Ramos (cell line): ENCODE measurements around the gene HDLBP.

Experiments used
- in situ Hi-C: fragments of 300-500 bp; cut with MboI; formaldehyde crosslinking; loops from one replicate; pipeline ENCODE4 v1.14.3; 2022; ENCODE audit warnings: low sequenced_read_pairs; ENCODE audit not compliant: unreplicated experiment

The HDLBP gene

GRCh38 chr2:241218131-241219029 is 97.1 kb downstream of the HDLBP start:
- in situ Hi-C loops: no loop called here

- in situ Hi-C loops: no loop called here
These were observed 98.0 kb downstream of the HDLBP start for GRCh38 chr2:241217320-241218031.

- in situ Hi-C loops: no loop called here
These were observed 99.2 kb downstream of the HDLBP start for GRCh38 chr2:241216211-241216761.

- in situ Hi-C loops: no loop called here
These were observed 100.1 kb downstream of the HDLBP start for GRCh38 chr2:241215421-241215820.

GRCh38 chr2:241214766-241215165 is 100.7 kb downstream of the HDLBP start:
- in situ Hi-C loops: no loop called here

GRCh38 chr2:241214209-241214608 is 101.3 kb downstream of the HDLBP start:
- in situ Hi-C loops: no loop called here

- in situ Hi-C loops: no loop called here
These were observed 101.9 kb downstream of the HDLBP start for GRCh38 chr2:241213567-241213966.

GRCh38 chr2:241213041-241213440 is 102.4 kb downstream of the HDLBP start:
- in situ Hi-C loops: no loop called here

GRCh38 chr2:241211276-241211675 is 104.2 kb downstream of the HDLBP start:
- in situ Hi-C loops: no loop called here

- in situ Hi-C loops: no loop called here
These were observed 106.2 kb downstream of the HDLBP start for GRCh38 chr2:241209271-241209670.

- in situ Hi-C loops: no loop called here
These were observed 107.4 kb downstream of the HDLBP start for GRCh38 chr2:241208058-241208457.

- in situ Hi-C loops: no loop called here
These were observed 107.8 kb downstream of the HDLBP start for GRCh38 chr2:241207641-241208040.

- in situ Hi-C loops: no loop called here
These were observed 108.3 kb downstream of the HDLBP start for GRCh38 chr2:241207151-241207550.

GRCh38 chr2:241205086-241205485 is 110.4 kb downstream of the HDLBP start:
- in situ Hi-C loops: no loop called here

- in situ Hi-C loops: no loop called here
These were observed 111.0 kb downstream of the HDLBP start for GRCh38 chr2:241204490-241204889.

GRCh38 chr2:241204010-241204384 is 111.5 kb downstream of the HDLBP start:
- in situ Hi-C loops: no loop called here

GRCh38 chr2:241203218-241204009 is 112.1 kb downstream of the HDLBP start:
- in situ Hi-C loops: no loop called here

GRCh38 chr2:241202681-241203080 is 112.8 kb downstream of the HDLBP start:
- in situ Hi-C loops: no loop called here

- in situ Hi-C loops: no loop called here
These were observed 113.2 kb downstream of the HDLBP start for GRCh38 chr2:241202268-241202585.

- in situ Hi-C loops: no loop called here
These were observed 113.8 kb downstream of the HDLBP start for GRCh38 chr2:241201445-241202267.
